Right lobe of liver (tissue), 4 donors: ENCODE results near the gene LTBP1.

Experiments
- POLR2A ChIP-seq: fragments of 450-650 bp; IDR thresholded peaks from one replicate; pipeline ENCODE4 v1.6.1; 2017; ENCODE audit warnings: antibody characterized with exemption, mild to moderate bottlenecking
- TF ChIP-seq, protein P1 (sequence below), 4 donors: fragments of 200-600 bp in 3 of 4; fragments of 450-650 bp in 1 of 4; IDR thresholded peaks; one replicate each; pipeline versions ENCODE4 v1.5.1 to v1.8.0; 2016 to 2022; ENCODE audit warnings: antibody characterized with exemption in 4 of 4, mild to moderate bottlenecking in 2 of 4
- donor health status: DM: no; HTN: no; CAD: no.
- donor health status: DM: no; HTN: no; CAD: no.
- donor health status: DM: no; HTN: yes; CAD: no.

DNA sequence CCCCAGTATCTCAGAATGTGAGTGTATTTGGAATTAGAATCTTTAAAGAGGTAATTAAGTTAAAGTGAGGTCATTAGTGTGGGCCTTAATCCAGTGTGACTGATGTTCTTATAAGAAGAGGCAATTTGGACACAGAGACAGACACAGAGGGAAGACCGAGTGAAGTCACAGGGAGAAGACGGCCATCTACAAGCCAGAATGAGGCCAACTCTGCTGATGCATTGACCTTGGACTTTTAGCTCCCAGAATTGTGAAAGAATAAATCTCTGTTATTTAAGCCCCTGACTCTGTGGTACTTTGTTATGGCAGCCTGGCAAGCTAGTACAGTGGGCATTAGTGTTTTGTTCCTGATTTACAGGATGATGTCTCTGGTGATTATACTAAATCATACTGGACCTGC is 64.6 kb downstream of the LTBP1 start:
- TF ChIP-seq, protein P1, sequence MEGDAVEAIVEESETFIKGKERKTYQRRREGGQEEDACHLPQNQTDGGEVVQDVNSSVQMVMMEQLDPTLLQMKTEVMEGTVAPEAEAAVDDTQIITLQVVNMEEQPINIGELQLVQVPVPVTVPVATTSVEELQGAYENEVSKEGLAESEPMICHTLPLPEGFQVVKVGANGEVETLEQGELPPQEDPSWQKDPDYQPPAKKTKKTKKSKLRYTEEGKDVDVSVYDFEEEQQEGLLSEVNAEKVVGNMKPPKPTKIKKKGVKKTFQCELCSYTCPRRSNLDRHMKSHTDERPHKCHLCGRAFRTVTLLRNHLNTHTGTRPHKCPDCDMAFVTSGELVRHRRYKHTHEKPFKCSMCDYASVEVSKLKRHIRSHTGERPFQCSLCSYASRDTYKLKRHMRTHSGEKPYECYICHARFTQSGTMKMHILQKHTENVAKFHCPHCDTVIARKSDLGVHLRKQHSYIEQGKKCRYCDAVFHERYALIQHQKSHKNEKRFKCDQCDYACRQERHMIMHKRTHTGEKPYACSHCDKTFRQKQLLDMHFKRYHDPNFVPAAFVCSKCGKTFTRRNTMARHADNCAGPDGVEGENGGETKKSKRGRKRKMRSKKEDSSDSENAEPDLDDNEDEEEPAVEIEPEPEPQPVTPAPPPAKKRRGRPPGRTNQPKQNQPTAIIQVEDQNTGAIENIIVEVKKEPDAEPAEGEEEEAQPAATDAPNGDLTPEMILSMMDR (IDR thresholded peaks at IDR 0.05), result no peak
- TF ChIP-seq POLR2A, result no peak
